Measurements from ENCODE around the gene CADPS. TPM values are rescaled to one million over a fixed set of nuclear protein-coding genes. Genes with fewer than 3 reads are reported as not detected.

CADPS gene
- total and polyA plus RNA-seq, 9 donors: 0.47 to 4.4 (median 1.6) TPM

DNA sequence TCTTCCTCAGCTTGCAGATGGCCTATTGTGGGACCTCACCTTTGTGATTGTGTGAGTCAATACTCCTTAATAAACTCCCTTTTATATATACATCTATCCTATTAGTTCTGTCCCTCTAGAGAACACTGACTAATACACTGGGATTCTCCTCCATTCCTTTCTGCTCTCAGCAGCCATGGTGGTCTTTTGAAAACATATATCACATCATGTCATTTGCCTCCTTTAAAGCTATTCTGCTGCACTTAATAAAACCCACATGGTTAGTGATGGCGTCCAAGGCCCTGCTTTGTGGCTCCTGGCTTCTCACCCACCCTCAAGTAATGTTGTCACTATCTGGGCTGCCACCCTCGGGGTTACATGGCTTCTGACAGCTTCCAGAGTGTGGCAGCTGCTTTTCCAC lies 169.5 kb downstream of the CADPS start:
- H3K27ac ChIP-seq (ENCODE audit: low read length): no peak overlapping the region
- no peaks in the 10 kb centered on the region for H3K9me3 ChIP-seq (replicated peaks; ENCODE audit: control insufficient read depth, low read depth, low read length)
- H3K27me3 ChIP-seq (ENCODE audit: control insufficient read depth, insufficient read depth, low read length): no peaks in the 10 kb centered on the region
- H3K36me3 ChIP-seq (ENCODE audit: control insufficient read depth, insufficient read depth, low read length): no peaks in the 10 kb centered on the region
- no peak overlapping the region for H3K4me3 ChIP-seq (ENCODE audit: low read length)
- DNase-seq: no peak
- peaks cover 7% of the 10 kb centered on the region for H3K4me1 ChIP-seq (ENCODE audit: control insufficient read depth, insufficient read depth, low read length)
- WGBS (ENCODE audit: insufficient coverage): no CpG with 5 or more reads among the region's 2 CpGs

DNA sequence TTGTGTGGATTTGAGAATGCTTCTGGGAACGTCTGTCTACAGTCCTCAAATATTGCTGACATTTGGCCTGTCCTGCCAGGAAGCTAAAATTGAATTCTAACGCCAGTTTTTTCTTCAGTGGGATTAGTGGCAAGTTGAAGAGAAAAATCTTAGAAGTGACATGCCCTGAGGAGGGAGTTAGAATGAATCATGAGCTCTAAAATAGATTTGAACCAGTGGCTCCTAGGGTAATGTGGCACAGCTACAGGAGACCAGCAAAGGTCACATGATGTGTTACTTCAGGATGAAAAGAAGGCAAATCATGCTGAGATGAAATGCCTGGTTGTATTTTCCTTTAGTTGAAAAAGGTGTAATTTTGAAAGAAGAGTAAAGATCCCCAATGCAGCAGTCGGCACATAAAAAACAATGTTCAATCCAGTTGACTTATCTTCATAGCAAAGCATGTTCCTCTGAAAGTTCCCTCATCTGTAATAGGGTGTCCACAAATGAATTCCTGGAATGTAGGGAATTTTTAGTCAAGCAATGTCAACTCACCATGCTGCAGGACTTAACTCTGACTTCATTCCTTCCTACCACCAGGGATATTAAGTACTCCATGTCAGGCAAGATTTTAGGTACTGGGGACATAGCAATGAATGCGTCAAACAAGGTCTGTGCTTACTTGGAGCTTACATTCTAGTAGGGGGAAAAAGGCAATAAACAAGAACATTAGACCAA lies 171.6 kb downstream of the CADPS start:
- peaks cover 3% of the 10 kb centered on the region for H3K4me1 ChIP-seq (ENCODE audit: control insufficient read depth, insufficient read depth, low read length)
- no peaks in the 10 kb centered on the region for H3K9me3 ChIP-seq (replicated peaks; ENCODE audit: control insufficient read depth, low read depth, low read length)
- no peak for DNase-seq
- H3K27ac ChIP-seq (ENCODE audit: low read length): no peak overlapping the region
- H3K4me3 ChIP-seq (ENCODE audit: low read length): no peak overlapping the region
- H3K27me3 ChIP-seq (ENCODE audit: control insufficient read depth, insufficient read depth, low read length): no peaks in the 10 kb centered on the region
- WGBS (ENCODE audit: insufficient coverage): 27% methylated on average over 2 of the region's 4 CpGs
- H3K36me3 ChIP-seq (ENCODE audit: control insufficient read depth, insufficient read depth, low read length): no peaks in the 10 kb centered on the region

DNA sequence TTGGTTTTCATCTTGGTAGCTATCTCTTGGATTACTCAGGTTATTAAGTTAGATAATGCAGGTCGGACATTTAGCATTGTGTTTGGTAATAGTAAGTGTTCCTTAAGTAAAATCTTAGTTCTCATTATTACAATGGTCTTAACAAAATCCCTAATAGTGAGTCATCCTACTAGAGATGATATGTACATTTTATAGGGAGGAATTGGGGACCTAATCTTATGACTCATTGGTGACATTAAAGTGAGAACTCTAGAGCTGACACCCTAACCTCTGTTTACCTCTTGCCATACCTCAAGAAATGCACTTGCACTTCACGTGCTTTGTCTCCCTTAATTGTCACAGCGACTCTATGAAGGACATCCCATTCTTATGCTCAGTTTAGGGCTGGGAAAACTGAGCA lies 174.9 kb downstream of the CADPS start:
- H3K27ac ChIP-seq (ENCODE audit: low read length): no peak overlapping the region
- 80% methylated on average over 1 of the region's 3 CpGs for WGBS (ENCODE audit: insufficient coverage)
- H3K4me3 ChIP-seq (ENCODE audit: low read length): no peak overlapping the region
- no peaks in the 10 kb centered on the region for H3K36me3 ChIP-seq (ENCODE audit: control insufficient read depth, insufficient read depth, low read length)
- H3K27me3 ChIP-seq (ENCODE audit: control insufficient read depth, insufficient read depth, low read length): no peaks in the 10 kb centered on the region
- DNase-seq: no peak
- no peaks in the 10 kb centered on the region for H3K9me3 ChIP-seq (replicated peaks; ENCODE audit: control insufficient read depth, low read depth, low read length)
- no peaks in the 10 kb centered on the region for H3K4me1 ChIP-seq (ENCODE audit: control insufficient read depth, insufficient read depth, low read length)

DNA sequence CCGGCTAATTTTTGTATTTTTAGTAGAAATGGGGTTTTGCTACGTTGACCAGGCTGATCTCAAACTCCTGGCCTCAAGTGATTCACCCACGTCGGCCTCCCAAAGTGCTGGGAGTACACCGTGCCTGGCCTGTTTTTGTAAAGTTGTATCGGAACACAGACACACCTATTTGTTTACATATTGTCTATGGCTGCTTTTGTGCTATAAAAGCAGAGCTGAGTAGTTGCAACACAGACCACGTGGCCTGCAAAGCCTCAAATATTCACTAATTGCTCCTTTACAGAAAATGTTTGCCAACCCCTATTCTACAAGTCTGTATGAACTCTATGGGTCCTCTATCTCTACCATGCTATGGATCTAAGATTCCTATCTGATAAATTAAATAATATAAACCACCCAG lies 175.5 kb downstream of the CADPS start:
- Histone ChIP-seq H3K36me3 (ENCODE audit: control insufficient read depth, insufficient read depth, low read length) (no peaks in the 10 kb centered on the region), H3K4me1 (ENCODE audit: control insufficient read depth, insufficient read depth, low read length) (no peaks in the 10 kb centered on the region), H3K27me3 (ENCODE audit: control insufficient read depth, insufficient read depth, low read length) (no peaks in the 10 kb centered on the region), H3K27ac (ENCODE audit: low read length) (no peak overlapping the region), H3K9me3 (replicated peaks; ENCODE audit: control insufficient read depth, low read depth, low read length) (no peaks in the 10 kb centered on the region), H3K4me3 (ENCODE audit: low read length) (no peak overlapping the region)
- no CpG with 5 or more reads among the region's 7 CpGs for WGBS (ENCODE audit: insufficient coverage)
- DNase-seq: no peak

DNA sequence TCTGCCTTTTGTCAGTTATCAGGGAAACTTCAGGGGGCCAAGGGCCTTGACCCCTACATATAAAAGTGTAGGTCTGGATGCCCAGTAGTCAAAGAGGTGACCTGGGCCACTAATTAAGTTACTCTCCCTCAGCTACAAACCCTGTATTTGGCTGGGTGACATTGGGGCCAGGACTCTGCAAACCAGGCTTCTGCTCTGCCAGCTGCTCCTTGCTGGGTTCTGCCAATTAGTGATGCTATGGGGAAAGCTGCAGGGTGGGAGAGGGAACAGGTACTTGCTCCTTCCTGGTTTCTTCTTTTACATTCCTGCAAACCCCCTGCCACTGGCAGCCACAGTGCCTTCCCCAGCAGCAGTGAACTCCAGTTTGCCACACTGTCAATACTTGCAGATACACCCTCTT lies 179.2 kb downstream of the CADPS start:
- no peak overlapping the region for H3K4me3 ChIP-seq (ENCODE audit: low read length)
- no peaks in the 10 kb centered on the region for H3K9me3 ChIP-seq (replicated peaks; ENCODE audit: control insufficient read depth, low read depth, low read length)
- no peak for DNase-seq

DNA sequence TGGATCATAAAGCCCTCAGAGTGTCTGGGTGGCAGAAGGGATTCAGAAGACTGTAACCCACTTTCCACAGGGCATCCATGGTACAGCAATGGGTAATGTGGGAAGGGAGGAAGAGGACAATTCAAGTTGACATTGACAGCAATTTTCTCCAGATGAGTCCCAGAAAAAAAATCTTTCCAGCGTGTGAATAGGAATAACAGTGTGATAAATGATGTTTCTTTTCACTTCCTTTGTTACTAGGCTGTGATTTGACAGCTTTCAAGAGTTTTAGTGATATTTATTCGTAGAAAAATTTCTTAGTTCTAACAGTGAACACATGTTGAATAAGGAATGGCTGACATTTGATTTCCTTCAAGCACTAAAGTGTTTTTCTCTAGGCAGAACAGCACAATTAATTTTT lies 186.4 kb downstream of the CADPS start:
- no CpG with 5 or more reads among the region's 2 CpGs for whole genome bisulfite sequencing (ENCODE audit: insufficient coverage)
- Histone ChIP-seq H3K9me3 (replicated peaks; ENCODE audit: control insufficient read depth, low read depth, low read length) (no peaks in the 10 kb centered on the region), H3K4me1 (ENCODE audit: control insufficient read depth, insufficient read depth, low read length) (peaks cover 2% of the 10 kb centered on the region), H3K4me3 (ENCODE audit: low read length) (no peak overlapping the region), H3K27me3 (ENCODE audit: control insufficient read depth, insufficient read depth, low read length) (no peaks in the 10 kb centered on the region), H3K36me3 (ENCODE audit: control insufficient read depth, insufficient read depth, low read length) (no peaks in the 10 kb centered on the region), H3K27ac (ENCODE audit: low read length) (no peak overlapping the region)
- no peak for DNase-seq

More for the DNA sequence above, 179.2 kb downstream of the CADPS start:
- no peaks in the 10 kb centered on the region for H3K4me1 ChIP-seq (ENCODE audit: control insufficient read depth, insufficient read depth, low read length)
- no peak overlapping the region for H3K27ac ChIP-seq (ENCODE audit: low read length)
- H3K27me3 ChIP-seq (ENCODE audit: control insufficient read depth, insufficient read depth, low read length): no peaks in the 10 kb centered on the region
- H3K36me3 ChIP-seq (ENCODE audit: control insufficient read depth, insufficient read depth, low read length): no peaks in the 10 kb centered on the region

DNA sequence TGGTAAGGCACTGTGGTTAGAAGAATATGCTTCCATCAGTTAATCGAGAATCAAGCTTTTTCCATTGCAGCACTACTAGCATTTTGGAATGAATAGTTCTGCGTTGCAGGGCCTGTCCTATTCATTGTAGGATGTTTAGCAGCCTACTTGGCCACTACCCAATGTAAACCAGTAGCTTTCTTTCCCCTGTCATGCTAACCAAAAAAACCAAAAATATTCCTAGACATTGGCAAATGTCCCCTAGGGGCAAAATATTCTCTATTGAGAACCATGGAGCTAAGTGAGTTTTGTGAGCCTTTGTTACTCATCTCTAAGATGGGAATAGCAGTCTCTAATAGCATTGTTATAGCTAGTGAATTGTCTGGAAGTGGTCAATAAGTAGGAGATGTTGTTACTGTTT lies 187.2 kb downstream of the CADPS start:
- H3K36me3 ChIP-seq (ENCODE audit: control insufficient read depth, insufficient read depth, low read length): no peaks in the 10 kb centered on the region
- no peaks in the 10 kb centered on the region for H3K27me3 ChIP-seq (ENCODE audit: control insufficient read depth, insufficient read depth, low read length)
- DNase-seq: no peak
- no peak overlapping the region for H3K27ac ChIP-seq (ENCODE audit: low read length)
- WGBS (ENCODE audit: insufficient coverage): no CpG with 5 or more reads among the region's 2 CpGs
- H3K9me3 ChIP-seq (replicated peaks; ENCODE audit: control insufficient read depth, low read depth, low read length): no peaks in the 10 kb centered on the region
- H3K4me1 ChIP-seq (ENCODE audit: control insufficient read depth, insufficient read depth, low read length): peaks cover 2% of the 10 kb centered on the region
- no peak overlapping the region for H3K4me3 ChIP-seq (ENCODE audit: low read length)

DNA sequence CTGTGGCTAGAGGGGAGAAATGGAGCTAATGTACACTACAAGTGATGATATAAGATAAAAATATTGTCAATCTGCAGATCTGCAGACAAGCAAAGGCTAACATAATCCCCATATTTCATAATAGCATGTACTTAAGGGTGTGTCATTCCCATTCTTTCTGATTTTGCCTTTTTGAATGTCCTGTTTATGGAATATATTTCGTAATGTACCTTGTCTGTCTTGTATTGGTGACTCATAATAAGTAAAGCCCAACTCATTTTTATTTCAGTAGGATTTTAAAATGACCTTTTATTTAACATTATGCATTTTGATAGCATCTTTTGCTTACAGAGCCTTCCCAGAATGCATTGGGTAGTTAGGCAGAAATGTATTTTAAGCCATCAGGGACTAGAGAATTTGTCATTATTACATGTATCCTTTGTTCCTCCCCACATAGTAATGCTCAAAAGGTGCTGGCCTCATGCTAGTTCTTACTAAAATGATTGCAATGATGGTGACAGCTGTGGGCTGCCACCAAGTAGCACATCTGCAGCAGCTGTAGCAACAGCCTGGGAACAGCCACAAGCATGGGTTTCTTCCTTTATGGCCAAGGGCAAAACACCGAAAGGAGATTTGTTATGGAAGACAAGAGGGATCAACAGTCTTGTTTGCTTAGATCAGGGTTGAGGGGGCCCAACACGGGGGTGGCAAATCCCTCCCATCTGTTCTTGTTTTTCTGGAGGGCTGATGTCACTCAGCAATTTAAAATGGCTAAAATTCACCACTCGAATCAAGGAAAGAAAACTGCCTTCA lies 188.5 kb downstream of the CADPS start:
- no peaks in the 10 kb centered on the region for H3K9me3 ChIP-seq (replicated peaks; ENCODE audit: control insufficient read depth, low read depth, low read length)
- no peaks in the 10 kb centered on the region for H3K36me3 ChIP-seq (ENCODE audit: control insufficient read depth, insufficient read depth, low read length)
- no peak for DNase-seq
- no peak overlapping the region for H3K4me3 ChIP-seq (ENCODE audit: low read length)
- no peak overlapping the region for H3K27ac ChIP-seq (ENCODE audit: low read length)
- H3K4me1 ChIP-seq (ENCODE audit: control insufficient read depth, insufficient read depth, low read length): peaks cover 2% of the 10 kb centered on the region
- H3K27me3 ChIP-seq (ENCODE audit: control insufficient read depth, insufficient read depth, low read length): no peaks in the 10 kb centered on the region
- WGBS (ENCODE audit: insufficient coverage): 0% methylated on average over 1 of the region's 4 CpGs

DNA sequence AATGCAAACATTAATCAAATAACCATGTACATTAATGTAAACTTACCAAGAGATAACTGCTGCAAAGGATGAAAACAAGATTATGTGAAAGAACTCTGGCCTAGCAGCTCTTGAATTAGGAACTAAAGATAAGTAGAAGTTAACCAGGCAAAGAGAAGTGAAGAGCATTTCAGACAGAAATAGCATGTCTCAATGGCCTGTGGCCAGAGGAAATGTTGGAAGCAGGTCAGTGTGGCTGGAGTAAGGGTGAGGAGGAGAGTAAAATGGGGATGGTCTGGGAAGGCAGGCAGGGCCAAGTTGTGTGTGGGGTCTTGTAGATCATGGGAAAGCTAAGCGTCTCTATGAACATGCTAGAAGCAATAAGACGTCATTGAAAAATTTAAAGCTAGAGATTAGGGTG lies 192.4 kb downstream of the CADPS start:
- Histone ChIP-seq H3K27me3 (ENCODE audit: control insufficient read depth, insufficient read depth, low read length) (no peaks in the 10 kb centered on the region), H3K36me3 (ENCODE audit: control insufficient read depth, insufficient read depth, low read length) (no peaks in the 10 kb centered on the region), H3K4me3 (ENCODE audit: low read length) (no peak overlapping the region), H3K27ac (ENCODE audit: low read length) (no peak overlapping the region), H3K4me1 (ENCODE audit: control insufficient read depth, insufficient read depth, low read length) (peaks cover 2% of the 10 kb centered on the region), H3K9me3 (replicated peaks; ENCODE audit: control insufficient read depth, low read depth, low read length) (no peaks in the 10 kb centered on the region)
- DNase-seq: no peak
- 90% methylated on average over 2 of the region's 2 CpGs for WGBS (ENCODE audit: insufficient coverage)

DNA sequence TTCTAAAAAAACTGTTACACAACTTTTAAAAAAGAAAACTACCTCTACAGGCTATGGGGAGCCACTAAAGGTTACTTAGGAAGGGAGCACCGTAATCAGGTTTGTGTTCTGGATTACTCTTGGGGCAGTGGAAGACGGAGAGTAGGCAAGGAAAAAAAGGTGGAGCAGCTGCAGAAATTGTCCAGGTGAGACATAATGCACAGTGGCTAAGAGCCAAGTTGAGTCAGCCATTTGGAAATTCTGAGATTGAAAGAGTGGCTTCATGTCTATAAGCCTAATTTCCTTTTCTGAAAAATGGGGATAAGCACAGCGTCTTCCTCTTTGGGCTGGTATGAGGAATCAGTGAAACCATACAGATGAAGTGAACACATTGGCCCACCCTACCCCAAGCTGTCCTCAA lies 195.2 kb downstream of the CADPS start:
- no peak for DNase-seq
- 57% methylated on average over 2 of the region's 3 CpGs for WGBS (ENCODE audit: insufficient coverage)

More for the DNA sequence above, 195.2 kb downstream of the CADPS start:
- no peak overlapping the region for H3K27ac ChIP-seq (ENCODE audit: low read length)
- H3K36me3 ChIP-seq (ENCODE audit: control insufficient read depth, insufficient read depth, low read length): no peaks in the 10 kb centered on the region
- no peak overlapping the region for H3K4me3 ChIP-seq (ENCODE audit: low read length)
- H3K4me1 ChIP-seq (ENCODE audit: control insufficient read depth, insufficient read depth, low read length): no peaks in the 10 kb centered on the region
- no peaks in the 10 kb centered on the region for H3K27me3 ChIP-seq (ENCODE audit: control insufficient read depth, insufficient read depth, low read length)
- no peaks in the 10 kb centered on the region for H3K9me3 ChIP-seq (replicated peaks; ENCODE audit: control insufficient read depth, low read depth, low read length)

All from muscle of leg (tissue), 11 donors.